ENCODE data around the gene KIF2A. TPM values are rescaled to one million over a fixed set of nuclear protein-coding genes. Genes with fewer than 3 reads are reported as not detected.

KIF2A gene
- total RNA-seq, 1 donor from 2014 or later: 23.4 TPM

- no peak for ATAC-seq
- TF ChIP-seq, protein P1, sequence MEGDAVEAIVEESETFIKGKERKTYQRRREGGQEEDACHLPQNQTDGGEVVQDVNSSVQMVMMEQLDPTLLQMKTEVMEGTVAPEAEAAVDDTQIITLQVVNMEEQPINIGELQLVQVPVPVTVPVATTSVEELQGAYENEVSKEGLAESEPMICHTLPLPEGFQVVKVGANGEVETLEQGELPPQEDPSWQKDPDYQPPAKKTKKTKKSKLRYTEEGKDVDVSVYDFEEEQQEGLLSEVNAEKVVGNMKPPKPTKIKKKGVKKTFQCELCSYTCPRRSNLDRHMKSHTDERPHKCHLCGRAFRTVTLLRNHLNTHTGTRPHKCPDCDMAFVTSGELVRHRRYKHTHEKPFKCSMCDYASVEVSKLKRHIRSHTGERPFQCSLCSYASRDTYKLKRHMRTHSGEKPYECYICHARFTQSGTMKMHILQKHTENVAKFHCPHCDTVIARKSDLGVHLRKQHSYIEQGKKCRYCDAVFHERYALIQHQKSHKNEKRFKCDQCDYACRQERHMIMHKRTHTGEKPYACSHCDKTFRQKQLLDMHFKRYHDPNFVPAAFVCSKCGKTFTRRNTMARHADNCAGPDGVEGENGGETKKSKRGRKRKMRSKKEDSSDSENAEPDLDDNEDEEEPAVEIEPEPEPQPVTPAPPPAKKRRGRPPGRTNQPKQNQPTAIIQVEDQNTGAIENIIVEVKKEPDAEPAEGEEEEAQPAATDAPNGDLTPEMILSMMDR (IDR thresholded peaks at IDR 0.05): no peak
- no peaks in the 10 kb centered on the region for H3K9me3 ChIP-seq
- peaks cover 27% of the 10 kb centered on the region for H3K36me3 ChIP-seq
- DNase-seq: no peak
- no peaks in the 10 kb centered on the region for H3K4me1 ChIP-seq
- intact Hi-C loops (cut with DNase I): no loop called here
- no peak overlapping the region for H3K4me3 ChIP-seq
- H3K27me3 ChIP-seq: no peaks in the 10 kb centered on the region
- H3K27ac ChIP-seq: no peak overlapping the region
Observed at GRCh38 chr5:62346748-62347147, 40.7 kb downstream of the KIF2A start.

GRCh38 chr5:62347928-62348327 lies 41.9 kb downstream of the KIF2A start:
- TF ChIP-seq, protein P1 (IDR thresholded peaks at IDR 0.05): no peak
- Histone ChIP-seq H3K36me3 (peaks cover 39% of the 10 kb centered on the region), H3K9me3 (no peaks in the 10 kb centered on the region), H3K4me3 (no peak overlapping the region), H3K27me3 (no peaks in the 10 kb centered on the region), H3K4me1 (no peaks in the 10 kb centered on the region), H3K27ac (no peak overlapping the region)
- intact Hi-C loops (cut with DNase I): no loop called here
- ATAC-seq: no peak
- no peak for DNase-seq

DNA sequence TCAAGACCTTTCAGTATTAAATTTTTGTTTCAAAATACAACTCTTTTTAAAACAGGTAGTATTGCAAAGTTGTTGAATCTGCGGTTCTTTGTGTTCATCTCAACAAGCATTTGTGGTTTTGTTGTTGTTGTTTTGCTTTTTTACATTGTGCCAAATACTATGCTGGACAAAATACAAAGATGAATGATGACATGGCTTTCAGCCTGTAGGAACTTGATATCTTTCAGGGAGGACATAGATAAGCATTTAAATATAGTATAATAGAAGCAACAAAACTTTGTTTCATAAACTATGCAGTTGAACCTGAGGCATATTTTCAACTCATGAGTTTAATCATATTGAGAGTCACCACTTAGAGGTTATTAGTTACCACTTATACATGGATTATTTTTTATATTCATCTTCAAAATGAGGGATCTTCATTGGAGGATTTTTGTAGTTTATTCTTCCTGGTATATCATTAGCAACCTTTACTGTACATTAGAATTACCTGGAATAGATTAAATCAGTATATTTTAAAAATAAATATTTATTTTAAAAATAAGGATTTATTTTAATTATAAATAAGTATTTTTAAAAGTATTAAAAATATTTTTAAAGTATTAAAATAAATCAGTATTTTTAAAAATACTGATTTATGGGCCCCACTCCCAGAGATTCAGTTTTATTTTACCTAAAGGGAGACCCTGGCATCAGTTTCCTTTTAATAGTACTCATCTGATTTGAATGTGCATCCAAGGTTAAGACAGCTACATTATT lies 42.9 kb downstream of the KIF2A start:
- DNase-seq (no peak), ATAC-seq (no peak)
- no peak overlapping the region for H3K27ac ChIP-seq
- TF ChIP-seq, protein P1 (IDR thresholded peaks at IDR 0.05): no peak
- no peaks in the 10 kb centered on the region for H3K4me1 ChIP-seq
- intact Hi-C loops (cut with DNase I): no loop called here
- no peak overlapping the region for H3K4me3 ChIP-seq
- H3K9me3 ChIP-seq: no peaks in the 10 kb centered on the region
- no peaks in the 10 kb centered on the region for H3K27me3 ChIP-seq
- peaks cover 48% of the 10 kb centered on the region for H3K36me3 ChIP-seq

DNA sequence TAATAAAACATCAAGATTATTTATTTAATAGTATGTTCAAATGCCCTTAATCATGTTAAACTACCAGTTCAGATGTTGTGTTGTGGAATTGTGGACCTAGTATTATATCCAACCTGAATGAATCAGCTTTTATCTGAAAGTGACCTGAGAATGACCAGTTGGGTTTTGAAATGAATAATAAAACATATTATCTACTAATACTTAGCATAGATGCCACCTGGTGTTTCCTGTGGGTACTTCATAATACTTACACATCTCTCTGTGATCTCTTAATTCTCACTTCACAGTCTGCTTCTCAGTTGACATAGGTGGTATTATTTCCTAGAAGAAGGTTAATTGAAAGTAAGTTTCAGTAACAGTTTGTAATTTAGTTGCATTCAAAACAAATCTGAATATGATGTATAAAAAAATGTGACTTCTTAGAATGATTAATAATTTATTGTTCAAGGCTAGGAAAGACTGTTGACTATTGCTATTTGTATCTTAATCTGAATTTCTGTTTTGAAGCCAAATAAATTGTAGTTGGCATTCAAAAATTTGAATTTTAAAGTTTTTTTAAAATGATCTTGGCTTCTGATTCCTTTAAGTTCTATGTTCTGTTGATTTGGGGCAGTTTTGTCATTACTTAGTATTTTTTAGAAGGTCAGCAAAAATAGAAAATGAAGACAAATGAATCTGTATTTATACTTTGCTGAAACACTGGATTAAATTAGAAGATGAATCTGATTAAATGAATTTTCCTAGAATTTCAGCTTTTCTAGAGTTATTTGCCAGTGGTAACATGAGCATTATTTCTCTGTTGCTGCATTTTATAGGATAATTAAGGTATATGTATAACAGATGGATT lies 48.2 kb downstream of the KIF2A start:
- TF ChIP-seq, protein P1 (IDR thresholded peaks at IDR 0.05): peak; percentile 69
- DNase-seq (no peak), ATAC-seq (peak; percentile 78)
- H3K27ac ChIP-seq: no peak overlapping the region
- no peak overlapping the region for H3K4me3 ChIP-seq
- intact Hi-C loops (cut with DNase I): no loop called here
- peaks cover 52% of the 10 kb centered on the region for H3K36me3 ChIP-seq
- no peaks in the 10 kb centered on the region for H3K9me3 ChIP-seq
- H3K4me1 ChIP-seq: no peaks in the 10 kb centered on the region
- H3K27me3 ChIP-seq: no peaks in the 10 kb centered on the region

- Histone ChIP-seq H3K4me1 (no peaks in the 10 kb centered on the region), H3K36me3 (peaks cover 69% of the 10 kb centered on the region), H3K27me3 (no peaks in the 10 kb centered on the region), H3K27ac (no peak overlapping the region), H3K9me3 (no peaks in the 10 kb centered on the region), H3K4me3 (no peak overlapping the region)
- TF ChIP-seq, protein P1 (IDR thresholded peaks at IDR 0.05): no peak
- ATAC-seq (no peak), DNase-seq (no peak)
- intact Hi-C loops (cut with DNase I): no loop called here
Observed at GRCh38 chr5:62362701-62363100, 56.7 kb downstream of the KIF2A start.

All from upper lobe of right lung (tissue), 1 donor.